ENCODE data around the gene ZBTB6. TPM values are rescaled to one million over a fixed set of nuclear protein-coding genes. Genes with fewer than 3 reads are reported as not detected.

ZBTB6 gene
- total and polyA plus RNA-seq, 2 of the 13 experiments (the other 11 are each of a cell fraction or from before 2014, with no cell fraction given) = 3.7 to 7.1 TPM

- TF ChIP-seq DPF2 (CRISPR knock-in tag; IDR thresholded peaks at IDR 0.05; ENCODE audit: borderline replicate concordance, low read depth) (no peak), TMF1 (CRISPR knock-in tag; IDR thresholded peaks at IDR 0.05; ENCODE audit: low read depth) (peak; percentile 46), SMAD9 (CRISPR knock-in tag; IDR thresholded peaks at IDR 0.05) (no peak), GMEB2 (CRISPR knock-in tag; IDR thresholded peaks at IDR 0.05; ENCODE audit: low read depth) (no peak), RBM39 (IDR thresholded peaks at IDR 0.05; ENCODE audit: low read depth, low read length, poor library complexity, severe bottlenecking) (peak; percentile 40), SMYD3 (CRISPR knock-in tag; IDR thresholded peaks at IDR 0.05) (no peak), ZNF746 (CRISPR knock-in tag; IDR thresholded peaks at IDR 0.05) (peak; percentile 74), KLF13 (CRISPR knock-in tag; IDR thresholded peaks at IDR 0.05) (peak; percentile 75; the same call in 1 of the 2 replicates), SMC3 (IDR thresholded peaks at IDR 0.05; ENCODE audit: low read length) (no peak), MBD4 (IDR thresholded peaks at IDR 0.05; ENCODE audit: borderline replicate concordance, low read length) (no peak), SSRP1 (CRISPR knock-in tag; IDR thresholded peaks at IDR 0.05) (no peak; the same call in 1 of the 2 replicates), NCOA1 (CRISPR knock-in tag; IDR thresholded peaks at IDR 0.05) (0 out of 2 replicates have a peak, but pooled peaks have one; percentile 57), ZBTB42 (CRISPR knock-in tag; IDR thresholded peaks at IDR 0.05) (no peak), NR2F6 (IDR thresholded peaks at IDR 0.05) (no peak), NR2F6 (CRISPR knock-in tag; IDR thresholded peaks at IDR 0.05) (peak; percentile 50), NFATC3 (CRISPR knock-in tag; IDR thresholded peaks at IDR 0.05) (no peak), AHR (CRISPR knock-in tag; IDR thresholded peaks at IDR 0.05) (0 out of 2 replicates have a peak, but pooled peaks have one; percentile 54), ZNF101 (CRISPR knock-in tag; IDR thresholded peaks at IDR 0.05; ENCODE audit: borderline replicate concordance, low read depth) (no peak), REXO4 (CRISPR knock-in tag; IDR thresholded peaks at IDR 0.05; ENCODE audit: borderline replicate concordance) (no peak), ZFP36L1 (CRISPR knock-in tag; IDR thresholded peaks at IDR 0.05) (0 out of 2 replicates have a peak, but pooled peaks have one; percentile 54), FOXM1 (CRISPR knock-in tag; IDR thresholded peaks at IDR 0.05) (0 out of 2 replicates have a peak, but pooled peaks have one; percentile 72), ZNF670 (CRISPR knock-in tag; IDR thresholded peaks at IDR 0.05; ENCODE audit: borderline replicate concordance) (peak; percentile 48; the same call in 1 of the 2 replicates), HIVEP1 (CRISPR knock-in tag; IDR thresholded peaks at IDR 0.05) (peak; percentile 98), ZNF7 (CRISPR knock-in tag; IDR thresholded peaks at IDR 0.05) (no peak), ZNF678 (CRISPR knock-in tag; IDR thresholded peaks at IDR 0.05) (no peak), ZBTB34 (CRISPR knock-in tag; IDR thresholded peaks at IDR 0.05) (no peak), STAT6 (CRISPR knock-in tag; IDR thresholded peaks at IDR 0.05; ENCODE audit: borderline replicate concordance) (no peak; the same call in 1 of the 2 replicates)
Measured at GRCh38 chr9:122931226-122932121, 18.4 kb upstream of the ZBTB6 start, which contains the start of gene ZBTB26 (continued).

Measured in HepG2 (cell line).